HEK293 (cell line): ENCODE data around the gene RBM18.

Experiments used
- CTCF ChIA-PET: fragments of 350-600 bp; formaldehyde crosslinking; extraction: SDS; loops from one replicate; lab custom pipeline; 2021; ENCODE audit warnings: antibody characterized with exemption; lab: Yijun Ruan, JAX
- POLR2A ChIA-PET: fragments of 300-600 bp; formaldehyde crosslinking; extraction: SDS; loops from one replicate; lab custom pipeline; 2020; ENCODE audit warnings: antibody characterized with exemption, inconsistent platforms; lab: Yijun Ruan, JAX
- H3K27ac ChIP-seq: fragments of 200-500 bp; sonication (Bioruptor generic); 2 replicates; pipeline ENCODE4 v1.5.1; 2014; ENCODE audit warnings: low read depth, low read length, control low read depth, inconsistent platforms; ENCODE audit errors: extremely low read depth
- H3K36me3 ChIP-seq, 2 experiments: fragments of 200-500 bp in 1 of 2; sonication (Bioruptor generic) in 1 of 2; 1 replicate in 1 of 2; 2 replicates in 1 of 2; pipeline ENCODE4 v1.5.1; 2014 to 2017; ENCODE audit warnings: inconsistent platforms in 2 of 2, low read length in 2 of 2; ENCODE audit not compliant: control insufficient read depth in 2 of 2, insufficient read depth in 1 of 2
- H3K4me1 ChIP-seq: fragments of 200-500 bp; sonication (Bioruptor generic); 2 replicates; pipeline ENCODE4 v1.5.1; 2014; ENCODE audit warnings: mild to moderate bottlenecking, low read length, inconsistent platforms; ENCODE audit not compliant: control insufficient read depth, insufficient read depth
- H3K4me3 ChIP-seq: 2 replicates; pipeline ENCODE4 v1.5.1; 2011; ENCODE audit warnings: low read depth, mild to moderate bottlenecking, control low read depth, low read length, moderate library complexity
- H3K9me3 ChIP-seq: fragments of 200-500 bp; sonication (Bioruptor generic); 2 replicates; pipeline ENCODE4 v1.5.1; 2014; ENCODE audit warnings: low read depth, low read length, inconsistent platforms; ENCODE audit not compliant: control insufficient read depth, insufficient read depth
- CTCF ChIP-seq: fragments of 450-650 bp; formaldehyde crosslinking; IDR thresholded peaks from 2 replicates; pipeline ENCODE4 v1.5.1; 2016; ENCODE audit warnings: missing biosample characterization, missing genetic modification characterization
- IKZF3 ChIP-seq: fragments of 450-650 bp; IDR thresholded peaks from 2 replicates; pipeline ENCODE4 v1.5.0; 2018; ENCODE audit warnings: missing biosample characterization, mild to moderate bottlenecking, missing genetic modification characterization, moderate library complexity
- KLF9 ChIP-seq: fragments of 450-650 bp; formaldehyde crosslinking; IDR thresholded peaks from 2 replicates; pipeline ENCODE4 v1.5.1; 2016; ENCODE audit warnings: missing biosample characterization, missing genetic modification characterization, low read depth
- SP2 ChIP-seq: fragments of 450-650 bp; formaldehyde crosslinking; IDR thresholded peaks from 2 replicates; pipeline ENCODE4 v1.5.1; 2016; ENCODE audit warnings: missing biosample characterization, missing genetic modification characterization
- ZEB2 ChIP-seq: fragments of 450-650 bp; formaldehyde crosslinking; IDR thresholded peaks from 2 replicates; pipeline ENCODE4 v1.5.1; 2016; ENCODE audit warnings: missing biosample characterization, missing genetic modification characterization
- ZNF132 ChIP-seq: fragments of 450-650 bp; formaldehyde crosslinking; IDR thresholded peaks from 2 replicates; pipeline ENCODE4 v1.5.1; 2017; ENCODE audit warnings: missing biosample characterization, missing genetic modification characterization, borderline replicate concordance
- ZNF133 ChIP-seq: fragments of 450-650 bp; formaldehyde crosslinking; IDR thresholded peaks from 2 replicates; pipeline ENCODE4 v1.5.1; 2016; ENCODE audit warnings: missing biosample characterization, missing genetic modification characterization
- ZNF140 ChIP-seq: fragments of 450-650 bp; formaldehyde crosslinking; IDR thresholded peaks from 2 replicates; pipeline ENCODE4 v1.5.1; 2016; ENCODE audit warnings: missing biosample characterization, missing genetic modification characterization
- ZNF16 ChIP-seq: fragments of 450-650 bp; formaldehyde crosslinking; IDR thresholded peaks from 2 replicates; pipeline ENCODE4 v1.5.1; 2016; ENCODE audit warnings: low read depth, missing biosample characterization, missing genetic modification characterization
- ZNF266 ChIP-seq: fragments of 450-650 bp; formaldehyde crosslinking; IDR thresholded peaks from 2 replicates; pipeline ENCODE4 v1.5.1; 2016; ENCODE audit warnings: missing biosample characterization, missing genetic modification characterization, low read depth
- ZNF280C ChIP-seq: fragments of 450-650 bp; formaldehyde crosslinking; IDR thresholded peaks from 2 replicates; pipeline ENCODE4 v1.5.1; 2016; ENCODE audit warnings: missing biosample characterization, missing genetic modification characterization
- ZNF324 ChIP-seq: fragments of 450-650 bp; formaldehyde crosslinking; IDR thresholded peaks from 2 replicates; pipeline ENCODE4 v1.5.1; 2016; ENCODE audit warnings: missing biosample characterization, missing genetic modification characterization
- ZNF514 ChIP-seq: fragments of 450-650 bp; formaldehyde crosslinking; IDR thresholded peaks from 2 replicates; pipeline ENCODE4 v1.5.1; 2016; ENCODE audit warnings: missing biosample characterization, missing genetic modification characterization
- ZNF549 ChIP-seq: fragments of 450-650 bp; IDR thresholded peaks from 2 replicates; pipeline ENCODE4 v1.5.1; 2018; ENCODE audit warnings: missing biosample characterization, missing genetic modification characterization, mild to moderate bottlenecking, inconsistent platforms, moderate library complexity
- ZNF558 ChIP-seq: fragments of 450-650 bp; formaldehyde crosslinking; IDR thresholded peaks from 2 replicates; pipeline ENCODE4 v1.5.1; 2016; ENCODE audit warnings: missing biosample characterization, missing genetic modification characterization
- ZNF654 ChIP-seq: fragments of 450-650 bp; formaldehyde crosslinking; IDR thresholded peaks from 2 replicates; pipeline ENCODE4 v1.5.1; 2016; ENCODE audit warnings: low read depth, missing biosample characterization, missing genetic modification characterization
- ZNF768 ChIP-seq: fragments of 450-650 bp; formaldehyde crosslinking; IDR thresholded peaks from 2 replicates; pipeline ENCODE4 v1.5.1; 2018; ENCODE audit warnings: missing biosample characterization, mild to moderate bottlenecking, missing genetic modification characterization
- ZNF785 ChIP-seq: fragments of 450-650 bp; formaldehyde crosslinking; IDR thresholded peaks from 2 replicates; pipeline ENCODE4 v1.5.1; 2016; ENCODE audit warnings: missing biosample characterization, missing genetic modification characterization
- ZNF837 ChIP-seq: fragments of 450-650 bp; formaldehyde crosslinking; IDR thresholded peaks from 2 replicates; pipeline ENCODE4 v1.5.1; 2016; ENCODE audit warnings: missing biosample characterization, missing genetic modification characterization
- ZSCAN16 ChIP-seq: fragments of 450-650 bp; formaldehyde crosslinking; IDR thresholded peaks from 2 replicates; pipeline ENCODE4 v1.5.1; 2016; ENCODE audit warnings: missing biosample characterization, missing genetic modification characterization
- ZXDB ChIP-seq: fragments of 450-650 bp; formaldehyde crosslinking; IDR thresholded peaks from 2 replicates; pipeline ENCODE4 v1.5.1; 2016; ENCODE audit warnings: missing biosample characterization, missing genetic modification characterization
- TF ChIP-seq, protein P1 (sequence below): fragments of 450-650 bp; formaldehyde crosslinking; optimal IDR thresholded peaks from 2 replicates; pipeline ENCODE3; 2016; ENCODE audit warnings: missing biosample characterization, mild to moderate bottlenecking, missing genetic modification characterization

RBM18 gene

DNA sequence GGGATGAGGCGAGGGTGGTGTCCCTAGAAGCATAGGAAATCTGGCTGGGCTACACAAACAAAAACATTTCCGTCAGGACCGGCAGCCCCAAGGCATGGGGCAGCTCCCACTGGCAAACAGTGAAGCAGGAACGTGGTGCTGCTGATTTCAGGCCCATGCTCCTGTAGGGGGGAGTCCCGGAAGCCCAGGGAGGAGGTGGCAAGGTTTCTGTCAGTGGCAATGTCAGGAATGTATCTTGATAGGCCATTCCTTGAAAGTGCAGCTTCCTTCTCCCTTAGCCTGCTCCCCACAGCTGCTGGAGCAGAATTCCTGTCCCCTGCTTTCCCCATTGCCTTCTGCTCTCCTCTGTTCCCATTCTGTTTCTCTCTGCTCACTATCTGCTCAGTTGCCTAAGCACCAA is 42.4 kb upstream of the RBM18 start:
- Histone ChIP-seq H3K9me3 (no peaks in the 10 kb centered on the region), H3K27ac (no peak overlapping the region), H3K4me3 (no peak overlapping the region), H3K4me1 (no peaks in the 10 kb centered on the region), H3K36me3 (peaks cover 4 to 71% of the 10 kb centered on the region in 2 experiments; a peak in 2 of 3 replicates)
- ChIA-PET CTCF (interaction anchor here (1.9 kb wide), 1 partner anchor 43 kb away, joined by 6 read pairs; no protein-coding TSS in a partner anchor), POLR2A (no interaction called here)
- TF ChIP-seq ZNF140 (tag by site-specific recombination) (no peak), ZNF133 (tag by site-specific recombination) (no peak), ZNF16 (tag by site-specific recombination) (no peak), ZSCAN16 (tag by site-specific recombination) (no peak), ZNF514 (tag by site-specific recombination) (no peak), SP2 (tag by site-specific recombination) (no peak), ZNF768 (tag by site-specific recombination) (no peak), ZNF266 (no peak), ZNF132 (no peak), ZNF280C (tag by site-specific recombination) (no peak), ZNF549 (no peak), ZNF654 (tag by site-specific recombination) (no peak), ZNF785 (no peak), ZNF324 (tag by site-specific recombination) (no peak), ZXDB (tag by site-specific recombination) (no peak), IKZF3 (tag by site-specific recombination) (no peak), KLF9 (tag by site-specific recombination) (no peak), ZNF558 (tag by site-specific recombination) (no peak), CTCF (tag by site-specific recombination) (no peak)
- TF ChIP-seq, protein P1, sequence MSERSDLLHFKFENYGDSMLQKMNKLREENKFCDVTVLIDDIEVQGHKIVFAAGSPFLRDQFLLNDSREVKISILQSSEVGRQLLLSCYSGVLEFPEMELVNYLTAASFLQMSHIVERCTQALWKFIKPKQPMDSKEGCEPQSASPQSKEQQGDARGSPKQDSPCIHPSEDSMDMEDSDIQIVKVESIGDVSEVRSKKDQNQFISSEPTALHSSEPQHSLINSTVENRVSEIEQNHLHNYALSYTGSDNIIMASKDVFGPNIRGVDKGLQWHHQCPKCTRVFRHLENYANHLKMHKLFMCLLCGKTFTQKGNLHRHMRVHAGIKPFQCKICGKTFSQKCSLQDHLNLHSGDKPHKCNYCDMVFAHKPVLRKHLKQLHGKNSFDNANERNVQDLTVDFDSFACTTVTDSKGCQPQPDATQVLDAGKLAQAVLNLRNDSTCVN (tag by site-specific recombination), result no peak

DNA sequence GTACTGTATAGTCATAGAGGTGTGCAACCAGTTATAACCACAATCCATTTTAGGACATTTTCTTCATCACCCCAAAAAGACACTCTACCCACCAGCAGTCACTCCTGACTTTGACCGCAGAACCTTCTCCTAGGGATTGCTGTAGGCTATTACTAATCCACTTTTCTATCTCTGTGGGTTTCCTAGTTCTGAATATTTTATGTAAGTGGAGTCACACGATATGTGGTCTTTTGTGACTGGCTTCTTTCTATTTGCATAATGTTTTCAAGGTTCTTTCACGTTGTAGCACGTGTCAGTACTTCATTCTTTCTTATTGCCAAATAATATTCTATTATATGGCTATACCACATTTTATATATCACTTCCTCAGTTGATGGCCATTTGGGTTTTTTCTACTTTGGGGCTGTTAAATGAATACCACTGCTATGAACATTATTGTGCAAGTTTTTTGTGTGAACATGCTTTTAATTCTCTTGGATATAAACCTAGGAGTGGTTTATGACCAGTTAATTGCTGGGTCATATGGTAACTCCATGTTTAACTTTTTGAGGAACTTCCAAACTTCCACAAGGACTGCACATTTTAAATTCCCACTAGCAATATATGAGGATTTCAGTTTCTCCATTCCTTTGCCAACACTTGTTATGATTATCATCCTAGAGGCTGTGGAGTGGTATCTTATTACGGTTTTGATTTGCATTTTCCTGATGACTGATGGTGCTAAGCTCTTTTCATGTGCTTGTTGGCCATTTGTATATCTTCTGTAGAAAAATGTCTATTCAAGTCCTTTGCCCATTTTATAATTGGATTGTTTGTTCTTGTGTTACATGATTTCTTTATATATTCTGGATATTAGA is 37.8 kb upstream of the RBM18 start:
- peaks cover 0 to 65% of the 10 kb centered on the region in 2 experiments; a peak in 1 of 3 replicates for H3K36me3 ChIP-seq
- no peaks in the 10 kb centered on the region for H3K9me3 ChIP-seq
- ChIA-PET CTCF (interaction anchor here (1.5 kb wide), 1 partner anchor 180 kb away, joined by 3 read pairs; no protein-coding TSS in a partner anchor), POLR2A (no interaction called here)
- no peak overlapping the region for H3K27ac ChIP-seq
- H3K4me3 ChIP-seq, result no peak overlapping the region
- TF ChIP-seq ZNF837 (tag by site-specific recombination) (no peak), ZEB2 (tag by site-specific recombination) (no peak)
- H3K4me1 ChIP-seq, result no peaks in the 10 kb centered on the region
